Astrocyte (in vitro differentiated cells and primary cell): ENCODE data around the gene ZNF112. TPM values are rescaled to one million over a fixed set of nuclear protein-coding genes. Genes with fewer than 3 reads are reported as not detected.

Experiments used
- DNase-seq: peaks from one replicate; pipeline ENCODE4 v3.0.0-alpha.2; 2010; ENCODE audit warnings: low read depth
- FAIRE-seq: peaks from 2 replicates; lab custom pipeline; 2011; peaks lifted over from hg19 to GRCh38; lab: Jason Lieb, UNC
- H2AFZ ChIP-seq: 2 replicates; pipeline ENCODE4 v1.6.0; 2012; ENCODE audit warnings: low read depth, low read length, inconsistent platforms
- H3K27ac ChIP-seq: 2 replicates; pipeline ENCODE4 v1.5.1; 2011; ENCODE audit warnings: low read depth, low read length, inconsistent platforms
- H3K27me3 ChIP-seq: 2 replicates; pipeline ENCODE4 v1.6.0; 2011; ENCODE audit warnings: low read length, inconsistent platforms; ENCODE audit not compliant: insufficient read depth
- H3K36me3 ChIP-seq: 2 replicates; pipeline ENCODE4 v1.5.1; 2011; ENCODE audit warnings: low read length, inconsistent platforms; ENCODE audit not compliant: insufficient read depth
- H3K4me1 ChIP-seq: 2 replicates; pipeline ENCODE4 v1.5.1; 2011; ENCODE audit warnings: low read length, inconsistent platforms; ENCODE audit not compliant: insufficient read depth
- H3K4me2 ChIP-seq: 2 replicates; pipeline ENCODE4 v1.6.0; 2012; ENCODE audit warnings: low read length, inconsistent platforms
- H3K4me3 ChIP-seq: 2 replicates; pipeline ENCODE4 v1.5.1; 2011; ENCODE audit warnings: low read depth, mild to moderate bottlenecking, low read length, inconsistent platforms; ENCODE audit not compliant: insufficient read depth
- H3K79me2 ChIP-seq: 2 replicates; pipeline ENCODE4 v1.6.0; 2012; ENCODE audit warnings: mild to moderate bottlenecking, low read length, inconsistent platforms; ENCODE audit not compliant: insufficient read depth
- H3K9ac ChIP-seq: 2 replicates; pipeline ENCODE4 v1.6.0; 2012; ENCODE audit warnings: mild to moderate bottlenecking, low read length, inconsistent platforms
- H3K9me3 ChIP-seq: 2 replicates; pipeline ENCODE4 v1.5.1; 2012; ENCODE audit warnings: low read depth, mild to moderate bottlenecking, low read length, inconsistent platforms; ENCODE audit not compliant: insufficient read depth
- H4K20me1 ChIP-seq: 2 replicates; pipeline ENCODE4 v1.6.0; 2012; ENCODE audit warnings: low read length, inconsistent platforms; ENCODE audit not compliant: insufficient read depth
- H3K27ac Mint-ChIP-seq: one replicate; pipeline ENCODE4 v1.8.0; 2021; ENCODE audit warnings: mild to moderate bottlenecking, mixed read lengths; ENCODE audit not compliant: unreplicated experiment
- H3K27me3 Mint-ChIP-seq: one replicate; pipeline ENCODE4 v1.8.0; 2021; ENCODE audit warnings: low read depth, mixed read lengths; ENCODE audit not compliant: unreplicated experiment
- H3K36me3 Mint-ChIP-seq: one replicate; pipeline ENCODE4 v1.8.0; 2021; ENCODE audit warnings: low read depth, mixed read lengths; ENCODE audit not compliant: unreplicated experiment
- H3K4me1 Mint-ChIP-seq: one replicate; pipeline ENCODE4 v1.8.0; 2021; ENCODE audit warnings: low read depth, mixed read lengths; ENCODE audit not compliant: unreplicated experiment
- H3K4me3 Mint-ChIP-seq: one replicate; pipeline ENCODE4 v1.8.0; 2021; ENCODE audit warnings: mild to moderate bottlenecking, moderate library complexity, mixed read lengths; ENCODE audit not compliant: unreplicated experiment
- H3K9me3 Mint-ChIP-seq: one replicate; pipeline ENCODE4 v1.8.0; 2021; ENCODE audit warnings: mild to moderate bottlenecking, mixed read lengths; ENCODE audit not compliant: unreplicated experiment
- CTCF ChIP-seq: IDR thresholded peaks from 2 replicates; pipeline ENCODE4 v1.5.1; 2011; ENCODE audit warnings: low read depth, mild to moderate bottlenecking, inconsistent platforms, low read length, moderate library complexity; ENCODE audit not compliant: insufficient read depth
- EZH2 ChIP-seq: IDR thresholded peaks from 2 replicates; pipeline ENCODE4 v1.6.1; 2012; ENCODE audit warnings: mild to moderate bottlenecking, low read length, inconsistent platforms; ENCODE audit not compliant: insufficient read depth
- total RNA-seq: library from RNA; stranded (reverse); gene quantifications from 2 replicates; pipeline ENCODE4 v1.2.1, GENCODE V29; 2021

Gene ZNF112
- total RNA-seq, 1 donor from 2014 or later = 4.4 TPM

DNA sequence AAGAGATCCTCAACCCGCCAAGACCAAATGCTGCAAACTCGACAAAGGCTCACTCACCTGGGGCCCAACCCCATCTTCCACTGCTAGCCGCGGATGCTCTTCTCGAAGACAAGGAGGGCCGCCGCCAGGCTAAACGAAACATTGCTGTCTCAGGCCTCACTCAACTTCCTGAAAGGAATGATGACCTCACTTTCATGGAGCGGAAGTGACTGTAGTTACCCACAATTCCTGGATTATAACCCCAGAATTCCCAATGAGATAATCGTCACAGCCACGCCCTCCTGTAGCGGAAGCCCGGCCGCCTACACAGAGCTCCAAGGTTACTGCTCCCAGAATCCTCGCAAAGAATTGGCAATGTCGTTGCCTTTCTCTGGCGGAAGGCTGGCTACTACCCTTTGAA lies 10.5 kb upstream of the ZNF112 start:
- Histone ChIP-seq H3K79me2 (no peaks in the 10 kb centered on the region), H3K4me3 (no peak overlapping the region), H3K27ac (no peak overlapping the region), H3K9me3 (no peaks in the 10 kb centered on the region), H2AFZ (no peak overlapping the region), H3K36me3 (no peaks in the 10 kb centered on the region), H4K20me1 (no peaks in the 10 kb centered on the region), H3K9ac (no peak overlapping the region), H3K4me1 (no peaks in the 10 kb centered on the region), H3K4me2 (no peak overlapping the region), H3K27me3 (no peaks in the 10 kb centered on the region)
- FAIRE-seq (no peak), DNase-seq (no peak)
- Mint-ChIP-seq H3K36me3 (no peaks in the 10 kb centered on the region), H3K9me3 (peaks cover 1% of the 10 kb centered on the region), H3K4me1 (no peaks in the 10 kb centered on the region), H3K4me3 (no peak overlapping the region), H3K27ac (no peak overlapping the region), H3K27me3 (no peaks in the 10 kb centered on the region)
- TF ChIP-seq CTCF (no peak), EZH2 (no peak)

DNA sequence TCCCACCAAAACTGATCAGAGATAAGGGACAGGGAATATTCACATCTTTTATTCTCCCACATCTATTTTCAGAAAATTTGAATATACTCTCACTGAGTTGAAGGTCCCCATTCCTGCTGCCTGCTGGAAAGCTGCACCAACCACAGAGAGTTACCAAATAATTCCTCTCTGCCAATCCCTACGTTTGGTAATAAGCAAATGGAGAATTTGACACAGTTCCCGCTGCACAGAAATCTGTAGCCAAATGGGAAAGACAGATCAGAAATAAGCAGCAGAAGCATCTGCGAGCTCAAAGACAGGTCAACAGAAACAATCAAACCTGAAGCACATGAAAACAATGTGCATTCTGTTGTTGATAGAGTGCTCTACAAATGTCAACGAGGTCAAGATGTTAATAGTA lies 9.9 kb downstream of the ZNF112 start:
- H3K79me2 ChIP-seq = peaks cover 37% of the 10 kb centered on the region
- no peak for DNase-seq
- no peak overlapping the region for H3K9ac ChIP-seq

More for the DNA sequence above, 9.9 kb downstream of the ZNF112 start:
- H3K4me1 ChIP-seq = no peaks in the 10 kb centered on the region
- no peak overlapping the region for H3K4me3 Mint-ChIP-seq
- H3K27me3 Mint-ChIP-seq = no peaks in the 10 kb centered on the region
- TF ChIP-seq EZH2 (no peak), CTCF (no peak)
- H3K4me2 ChIP-seq = no peak overlapping the region
- no peaks in the 10 kb centered on the region for H3K4me1 Mint-ChIP-seq
- peaks cover 14% of the 10 kb centered on the region for H4K20me1 ChIP-seq
- no peak overlapping the region for H3K4me3 ChIP-seq
- no peaks in the 10 kb centered on the region for H3K9me3 ChIP-seq
- no peak overlapping the region for H3K27ac Mint-ChIP-seq
- H2AFZ ChIP-seq = no peak overlapping the region
- FAIRE-seq = no peak
- H3K27me3 ChIP-seq = no peaks in the 10 kb centered on the region
- peaks cover 4% of the 10 kb centered on the region for H3K9me3 Mint-ChIP-seq
- H3K36me3 Mint-ChIP-seq = peaks cover 12% of the 10 kb centered on the region
- no peaks in the 10 kb centered on the region for H3K36me3 ChIP-seq
- no peak overlapping the region for H3K27ac ChIP-seq
